ENCODE measurements around the gene ECM2.

ECM2 gene

DNA sequence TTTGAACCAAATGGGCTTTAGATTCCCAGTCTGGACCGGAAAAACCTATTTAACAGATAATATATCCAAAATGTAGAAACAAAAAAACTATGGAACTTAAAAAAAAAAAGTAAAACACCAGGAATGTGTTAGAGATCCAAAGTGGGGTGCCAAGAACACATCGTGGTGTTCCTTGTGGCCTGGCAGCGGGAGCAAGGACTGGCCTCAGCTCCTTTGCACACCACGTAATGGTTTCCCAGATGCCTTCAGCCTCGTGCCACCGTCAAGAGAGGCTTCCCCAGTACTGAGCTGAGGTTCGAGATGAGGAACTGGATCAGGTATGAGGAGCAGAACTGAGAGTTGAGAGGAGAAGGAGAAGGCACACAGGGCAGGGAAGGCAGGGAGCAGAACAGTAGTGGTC is 57.0 kb downstream of the ECM2 start:
- H3K27ac Mint-ChIP-seq: no peak overlapping the region
- H3K27me3 Mint-ChIP-seq: no peaks in the 10 kb centered on the region
- no peak overlapping the region for H3K4me3 Mint-ChIP-seq
- H3K4me1 Mint-ChIP-seq (ENCODE audit: low read depth): peaks cover 7% of the 10 kb centered on the region
- no peaks in the 10 kb centered on the region for H3K9me3 Mint-ChIP-seq
- peaks cover 4% of the 10 kb centered on the region for H3K36me3 Mint-ChIP-seq (ENCODE audit: low read depth)

DNA sequence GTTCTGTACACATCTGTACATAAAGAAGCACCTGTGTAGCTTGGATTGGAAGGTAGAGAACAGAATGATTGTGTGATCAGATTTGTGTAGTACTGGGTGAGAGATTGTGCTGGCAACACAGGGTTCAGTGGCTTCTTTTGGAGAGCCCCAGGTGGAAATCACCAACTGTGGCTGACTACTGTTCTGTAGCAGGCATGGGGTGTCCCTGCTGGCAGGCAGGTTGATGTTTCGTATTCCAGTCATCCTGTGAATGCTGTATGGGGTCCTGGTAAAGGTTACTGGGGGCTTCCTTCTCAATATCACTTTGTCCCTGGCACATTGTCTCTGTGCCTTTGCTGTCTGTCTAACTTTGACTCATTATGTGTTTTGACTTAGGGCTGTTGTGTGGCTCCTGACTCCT is 58.8 kb downstream of the ECM2 start:
- Mint-ChIP-seq H3K4me1 (ENCODE audit: low read depth) (peaks cover 7% of the 10 kb centered on the region), H3K4me3 (no peak overlapping the region), H3K9me3 (no peaks in the 10 kb centered on the region), H3K36me3 (ENCODE audit: low read depth) (peaks cover 4% of the 10 kb centered on the region), H3K27ac (no peak overlapping the region), H3K27me3 (no peaks in the 10 kb centered on the region)

DNA sequence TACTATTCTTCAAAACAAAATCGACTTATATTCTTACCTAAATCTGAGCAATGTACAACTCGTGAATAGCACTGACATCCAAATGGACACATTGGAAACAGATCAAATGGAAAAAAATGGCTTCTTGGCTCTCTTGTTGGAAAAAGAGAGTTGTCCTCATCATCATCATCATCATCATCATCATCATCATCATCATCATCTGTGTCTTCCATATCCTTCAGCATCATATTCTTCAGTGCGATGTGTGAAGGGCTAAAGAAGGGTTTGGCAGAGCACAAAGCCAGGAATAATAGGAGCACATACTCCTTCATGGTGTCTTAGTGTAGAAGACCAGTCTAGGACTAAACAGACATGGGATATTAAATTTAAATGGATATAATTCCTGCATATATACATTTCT is 61.2 kb downstream of the ECM2 start:
- Mint-ChIP-seq H3K36me3 (ENCODE audit: low read depth) (peaks cover 4% of the 10 kb centered on the region), H3K27me3 (no peaks in the 10 kb centered on the region), H3K27ac (no peak overlapping the region), H3K9me3 (no peaks in the 10 kb centered on the region), H3K4me3 (no peak overlapping the region), H3K4me1 (ENCODE audit: low read depth) (no peaks in the 10 kb centered on the region)

DNA sequence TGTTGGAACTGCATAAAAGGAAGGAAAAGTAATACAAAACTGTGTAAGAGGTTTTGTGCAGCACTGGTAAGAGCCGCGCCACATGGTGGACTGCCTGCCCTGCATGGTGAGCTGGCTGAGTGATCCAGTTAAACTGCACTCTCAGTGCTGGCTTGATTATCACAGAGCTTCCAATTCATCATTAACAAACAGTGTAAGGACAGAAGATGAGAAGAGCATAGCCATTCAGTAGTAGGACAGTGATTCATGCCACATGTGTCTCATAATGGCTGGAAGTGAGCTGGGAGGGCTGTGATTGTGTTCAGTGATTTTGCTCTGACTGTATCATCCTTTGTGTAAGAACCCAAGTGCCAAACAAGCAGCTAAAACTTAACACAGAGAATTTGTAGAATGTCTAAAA is 67.6 kb downstream of the ECM2 start:
- no peak overlapping the region for H3K4me3 Mint-ChIP-seq
- no peaks in the 10 kb centered on the region for H3K36me3 Mint-ChIP-seq (ENCODE audit: low read depth)
- H3K27ac Mint-ChIP-seq: no peak overlapping the region
- no peaks in the 10 kb centered on the region for H3K27me3 Mint-ChIP-seq
- no peaks in the 10 kb centered on the region for H3K9me3 Mint-ChIP-seq
- no peaks in the 10 kb centered on the region for H3K4me1 Mint-ChIP-seq (ENCODE audit: low read depth)

DNA sequence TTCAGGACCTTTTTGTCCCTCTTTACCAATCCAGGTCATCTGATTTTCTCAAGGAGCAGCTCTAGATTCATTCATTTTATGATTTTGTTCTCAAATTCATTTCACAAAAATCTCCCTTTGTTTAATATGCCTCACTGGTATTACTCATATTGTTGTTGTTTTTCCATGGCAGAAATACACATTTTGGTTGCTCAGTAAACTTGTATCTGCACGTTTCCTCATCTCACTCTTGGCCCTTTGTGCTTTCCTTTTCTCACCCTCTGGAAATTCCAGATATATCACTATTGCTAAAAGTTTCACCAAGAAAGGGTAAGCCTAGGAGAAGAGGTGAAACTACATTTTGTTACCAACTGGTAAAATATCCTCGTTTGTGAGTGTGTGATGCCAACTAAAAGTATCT is 68.3 kb downstream of the ECM2 start:
- Mint-ChIP-seq H3K4me1 (ENCODE audit: low read depth) (no peaks in the 10 kb centered on the region), H3K27ac (no peak overlapping the region), H3K4me3 (no peak overlapping the region), H3K9me3 (no peaks in the 10 kb centered on the region), H3K27me3 (no peaks in the 10 kb centered on the region), H3K36me3 (ENCODE audit: low read depth) (no peaks in the 10 kb centered on the region)

DNA sequence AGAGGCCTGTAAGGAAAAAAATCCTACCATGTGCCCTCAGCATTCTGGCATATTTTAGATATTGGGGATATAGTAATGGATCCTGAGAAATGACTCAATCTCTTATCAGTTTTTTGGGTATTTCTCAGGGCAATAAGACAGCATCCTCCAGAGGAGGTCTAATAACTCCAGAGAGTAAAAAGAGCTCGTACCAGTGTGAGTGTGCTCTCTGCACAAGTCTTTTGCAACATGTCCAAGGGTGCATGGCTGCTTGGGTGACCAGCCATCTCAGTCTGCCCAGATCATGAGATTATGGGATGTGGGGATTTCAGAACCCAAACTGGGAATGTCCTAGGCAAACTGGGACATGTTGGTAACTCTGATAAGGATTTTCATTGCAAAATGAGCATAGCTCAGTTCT is 68.7 kb downstream of the ECM2 start:
- H3K27me3 Mint-ChIP-seq: no peaks in the 10 kb centered on the region
- H3K9me3 Mint-ChIP-seq: no peaks in the 10 kb centered on the region
- no peak overlapping the region for H3K4me3 Mint-ChIP-seq
- H3K4me1 Mint-ChIP-seq (ENCODE audit: low read depth): no peaks in the 10 kb centered on the region
- H3K27ac Mint-ChIP-seq: no peak overlapping the region
- H3K36me3 Mint-ChIP-seq (ENCODE audit: low read depth): no peaks in the 10 kb centered on the region

DNA sequence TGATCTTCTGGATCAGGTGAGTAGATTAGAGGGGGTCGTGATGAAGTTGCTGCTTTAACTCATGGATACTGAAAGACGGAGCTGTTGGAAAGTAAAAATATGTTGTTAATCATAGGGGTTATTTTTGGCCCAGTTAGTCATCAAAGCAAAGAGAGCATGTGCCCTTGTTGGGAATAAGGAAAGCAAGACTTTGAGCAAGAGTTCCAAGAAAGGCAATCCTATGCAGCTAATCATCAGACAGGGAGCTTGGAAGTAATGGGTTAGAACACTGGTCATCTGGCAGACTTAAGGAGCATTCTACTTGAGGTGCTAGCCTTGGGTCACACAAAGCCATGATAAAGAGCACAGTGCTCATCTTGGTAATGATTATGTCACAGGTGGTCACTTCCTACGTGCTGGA is 71.8 kb downstream of the ECM2 start:
- H3K4me1 Mint-ChIP-seq (ENCODE audit: low read depth): no peaks in the 10 kb centered on the region
- no peaks in the 10 kb centered on the region for H3K9me3 Mint-ChIP-seq
- no peaks in the 10 kb centered on the region for H3K36me3 Mint-ChIP-seq (ENCODE audit: low read depth)
- no peak overlapping the region for H3K27ac Mint-ChIP-seq
- H3K27me3 Mint-ChIP-seq: no peaks in the 10 kb centered on the region
- H3K4me3 Mint-ChIP-seq: no peak overlapping the region

DNA sequence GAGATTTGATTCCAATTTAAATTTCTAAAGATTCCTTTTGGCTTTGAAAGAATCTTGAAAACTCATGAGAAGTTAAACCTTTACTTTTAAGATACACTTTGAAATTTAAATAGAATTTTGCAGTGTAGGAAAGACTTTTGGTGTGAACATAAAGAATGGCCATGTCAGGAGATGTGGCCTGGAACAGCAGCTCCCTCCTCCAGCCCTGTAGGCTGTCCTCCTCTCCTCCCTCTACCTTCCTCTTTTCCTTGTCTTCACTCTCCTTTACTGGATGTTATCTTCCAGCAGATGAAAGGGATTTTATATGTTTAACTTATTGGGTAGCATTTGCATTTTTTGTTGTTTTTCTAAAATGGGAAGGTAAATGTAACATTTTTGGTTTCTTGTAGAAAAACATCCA is 72.4 kb downstream of the ECM2 start:
- no peak overlapping the region for H3K27ac Mint-ChIP-seq
- H3K9me3 Mint-ChIP-seq: no peaks in the 10 kb centered on the region
- no peak overlapping the region for H3K4me3 Mint-ChIP-seq
- no peaks in the 10 kb centered on the region for H3K36me3 Mint-ChIP-seq (ENCODE audit: low read depth)
- no peaks in the 10 kb centered on the region for H3K4me1 Mint-ChIP-seq (ENCODE audit: low read depth)
- H3K27me3 Mint-ChIP-seq: no peaks in the 10 kb centered on the region

DNA sequence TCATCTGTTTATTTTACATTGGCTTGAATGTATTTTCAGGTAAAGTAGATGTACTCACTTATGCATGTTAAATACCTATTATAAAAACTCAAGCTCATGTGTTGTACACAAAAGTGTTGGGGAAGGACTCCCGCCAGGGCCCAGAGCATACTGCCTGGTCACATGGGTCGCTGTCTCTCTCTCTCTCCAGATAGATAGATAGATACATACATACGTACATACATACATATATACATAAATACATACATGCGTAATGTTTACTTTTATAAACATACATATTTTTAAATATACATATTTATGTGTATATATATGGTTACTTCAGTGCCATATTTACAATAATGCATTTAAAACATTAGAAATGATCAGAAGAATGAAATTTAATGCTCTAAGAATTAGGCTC is 78.2 kb downstream of the ECM2 start:
- Mint-ChIP-seq H3K4me1 (ENCODE audit: low read depth) (no peaks in the 10 kb centered on the region), H3K9me3 (no peaks in the 10 kb centered on the region), H3K36me3 (ENCODE audit: low read depth) (no peaks in the 10 kb centered on the region), H3K27me3 (no peaks in the 10 kb centered on the region), H3K27ac (no peak overlapping the region), H3K4me3 (no peak overlapping the region)

DNA sequence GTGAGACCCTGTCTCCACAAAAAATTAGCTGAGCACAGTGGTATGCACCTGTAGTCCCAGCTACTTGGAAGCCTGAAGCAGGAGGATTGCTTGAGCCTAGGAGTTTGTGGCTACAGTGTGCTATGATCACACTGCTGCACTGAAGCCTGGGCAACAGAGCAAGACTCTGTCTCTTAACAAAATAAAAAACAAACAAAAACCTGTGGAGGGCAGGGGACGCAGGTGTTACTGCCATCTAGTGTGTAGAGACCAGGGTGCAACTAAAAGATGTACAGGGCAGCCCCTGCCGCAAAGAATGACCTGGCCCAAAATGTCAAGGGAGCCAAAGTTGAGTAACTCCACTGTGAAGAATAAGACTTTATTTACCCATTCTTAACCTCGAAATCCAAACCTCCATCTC is 80.6 kb downstream of the ECM2 start:
- Mint-ChIP-seq H3K4me1 (ENCODE audit: low read depth) (no peaks in the 10 kb centered on the region), H3K4me3 (no peak overlapping the region), H3K9me3 (no peaks in the 10 kb centered on the region), H3K27me3 (no peaks in the 10 kb centered on the region), H3K36me3 (ENCODE audit: low read depth) (no peaks in the 10 kb centered on the region), H3K27ac (no peak overlapping the region)

DNA sequence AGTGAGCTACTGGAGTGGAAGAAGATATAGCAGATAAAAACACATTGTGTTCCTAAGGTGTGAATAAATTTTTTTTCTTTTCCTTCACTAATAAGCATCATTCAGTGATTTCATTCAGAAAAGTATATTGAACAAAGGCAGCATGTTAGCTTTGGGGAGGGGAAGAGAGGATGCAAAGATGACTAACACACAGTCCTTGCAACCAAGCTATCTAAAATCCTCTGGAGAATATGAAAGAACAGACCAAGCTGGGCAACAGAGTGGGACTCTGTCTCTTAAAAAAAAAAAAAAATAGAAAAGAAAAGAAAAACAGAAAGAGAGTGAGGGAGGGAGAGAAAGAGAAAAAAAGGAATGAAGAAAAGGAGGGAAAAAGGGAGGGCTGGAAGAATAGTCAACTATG is 89.3 kb downstream of the ECM2 start:
- Mint-ChIP-seq H3K9me3 (no peaks in the 10 kb centered on the region), H3K36me3 (ENCODE audit: low read depth) (no peaks in the 10 kb centered on the region), H3K4me3 (no peak overlapping the region)

More for the DNA sequence above, 89.3 kb downstream of the ECM2 start:
- Mint-ChIP-seq H3K4me1 (ENCODE audit: low read depth) (no peaks in the 10 kb centered on the region), H3K27me3 (no peaks in the 10 kb centered on the region), H3K27ac (no peak overlapping the region)

All from stimulated activated naive CD8-positive, alpha-beta T cell treated with anti-CD3 and anti-CD28 coated beads, Interleukin-15, Interleukin-2, amounts not matched to agents 100 ng/mL and 50 ng/mL, for 24 hours (primary cell).